Ishikawa (cell line): ENCODE measurements around the gene CCDC198.

ENCODE experiments used
- CEBPB ChIP-seq: IDR thresholded peaks from 2 replicates; pipeline ENCODE4 v1.6.1; 2012
- CREB1 ChIP-seq: IDR thresholded peaks from 2 replicates; pipeline ENCODE4 v1.6.1; 2012; ENCODE audit warnings: low read depth
- EGR1 ChIP-seq: IDR thresholded peaks from 2 replicates; pipeline ENCODE4 v1.6.1; 2012
- EP300 ChIP-seq: IDR thresholded peaks from 2 replicates; pipeline ENCODE4 v1.6.1; 2012; ENCODE audit warnings: borderline replicate concordance
- FOXM1 ChIP-seq: IDR thresholded peaks from 2 replicates; pipeline ENCODE4 v1.6.1; 2012; ENCODE audit warnings: low read depth, borderline replicate concordance
- MAX ChIP-seq: IDR thresholded peaks from 2 replicates; pipeline ENCODE4 v1.6.1; 2012
- NFIC ChIP-seq: IDR thresholded peaks from 2 replicates; pipeline ENCODE4 v1.6.1; 2012
- RAD21 ChIP-seq: IDR thresholded peaks from 2 replicates; pipeline ENCODE4 v1.6.1; 2012; ENCODE audit warnings: low read depth
- REST ChIP-seq: IDR thresholded peaks from 2 replicates; pipeline ENCODE4 v1.6.1; 2012; ENCODE audit warnings: low read depth, mild to moderate bottlenecking
- TAF1 ChIP-seq: IDR thresholded peaks from 2 replicates; pipeline ENCODE4 v1.6.1; 2012; ENCODE audit warnings: low read depth, mild to moderate bottlenecking
- TCF12 ChIP-seq: IDR thresholded peaks from 2 replicates; pipeline ENCODE4 v1.6.1; 2012; ENCODE audit warnings: low read depth
- USF1 ChIP-seq: IDR thresholded peaks from 2 replicates; pipeline ENCODE4 v1.6.1; 2012
- YY1 ChIP-seq: IDR thresholded peaks from 2 replicates; pipeline ENCODE4 v1.6.1; 2012; ENCODE audit warnings: low read depth
- ZBTB7A ChIP-seq: IDR thresholded peaks from 2 replicates; pipeline ENCODE4 v1.6.1; 2012; ENCODE audit warnings: low read depth

GRCh38 chr14:57526942-57527341 lies 33.3 kb upstream of the CCDC198 start:
- TF ChIP-seq EP300 (no peak), CEBPB (no peak), TAF1 (no peak), REST (no peak), YY1 (no peak), RAD21 (no peak), MAX (no peak), FOXM1 (no peak), NFIC (no peak), TCF12 (no peak), USF1 (no peak), CREB1 (no peak), EGR1 (no peak), ZBTB7A (no peak)
